ENCODE data around the gene APBA2. TPM values are rescaled to one million over a fixed set of nuclear protein-coding genes. Genes with fewer than 3 reads are reported as not detected.

The APBA2 gene
- total and polyA plus RNA-seq, 10 of the 15 experiments (the other 5 are each of a cell fraction or from before 2014, with no cell fraction given), result 0.06 to 0.26 (median 0.07) TPM; not detected in 7

GRCh38 chr15:28945626-28946230 is 60.0 kb downstream of the APBA2 start (continued):
- TF ChIP-seq USF1 (IDR thresholded peaks at IDR 0.05; ENCODE audit: borderline replicate concordance, extremely low read length, insufficient read depth, low read depth, low read length), result no peak
- TF ChIP-seq TAF1 (IDR thresholded peaks at IDR 0.05; ENCODE audit: borderline replicate concordance, low read depth, low read length), result no peak
- no peak for TF ChIP-seq MLLT1 (IDR thresholded peaks at IDR 0.05)
- TF ChIP-seq CUX1 (IDR thresholded peaks at IDR 0.05; ENCODE audit: insufficient replicate concordance, low read depth, low read length), result no peak
- TF ChIP-seq TCF7 (IDR thresholded peaks at IDR 0.05; ENCODE audit: borderline replicate concordance), result no peak
- no peak for TF ChIP-seq E4F1 (IDR thresholded peaks at IDR 0.05; ENCODE audit: borderline replicate concordance, partially characterized antibody)
- no peak for TF ChIP-seq ATF3 (IDR thresholded peaks at IDR 0.05; ENCODE audit: borderline replicate concordance, extremely low read depth, low read depth, low read length)
- TF ChIP-seq STAT3 (IDR thresholded peaks at IDR 0.05; ENCODE audit: low read depth, low read length), result no peak
- TF ChIP-seq CHD1 (IDR thresholded peaks at IDR 0.05; ENCODE audit: low read depth, low read length), result no peak
